HG03095 (cell line): ENCODE results near the gene H3-3A.

ENCODE experiments used
- ATAC-seq: cut with Tn5 transposase; IDR thresholded peaks from one replicate; pipeline ENCODE4 v1.9.1; 2021; ENCODE audit warnings: moderate library complexity; ENCODE audit not compliant: unreplicated experiment

Gene H3-3A

DNA sequence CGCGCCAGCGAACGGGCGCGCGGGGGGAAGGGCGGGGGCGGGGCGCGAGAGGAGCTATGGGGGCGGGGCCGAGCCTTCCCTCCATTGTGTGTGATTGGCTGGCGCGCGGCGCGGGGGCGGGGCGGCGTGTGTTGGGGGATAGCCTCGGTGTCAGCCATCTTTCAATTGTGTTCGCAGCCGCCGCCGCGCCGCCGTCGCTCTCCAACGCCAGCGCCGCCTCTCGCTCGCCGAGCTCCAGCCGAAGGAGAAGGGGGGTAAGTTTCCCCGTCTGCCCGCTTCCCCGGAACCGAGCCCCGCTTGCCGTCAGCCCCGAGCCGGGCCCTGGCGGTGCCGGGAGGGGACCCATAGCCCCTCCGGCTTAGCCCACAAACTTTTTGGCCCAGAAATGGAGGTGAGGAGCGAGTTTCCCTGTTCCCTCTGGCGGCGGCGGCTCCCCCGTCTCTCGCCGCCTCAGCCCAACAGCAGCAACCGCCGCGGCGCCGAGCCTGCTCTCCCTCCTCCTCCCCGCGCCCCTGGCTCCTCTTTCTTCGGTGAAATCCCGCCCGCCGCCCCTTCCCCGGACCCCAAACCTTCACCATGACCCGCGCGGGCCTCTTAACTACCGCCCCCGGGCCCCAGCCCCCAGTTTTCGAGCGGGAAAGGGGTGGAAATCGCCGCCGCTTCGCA, at the start of gene H3-3A:
Gene H3-3A (plus strand): TSS at position 159 of the 666 bp plus-strand sequence. CDS start 1,636 bp downstream, outside the sequence.
- peak; percentile 70 for ATAC-seq

DNA sequence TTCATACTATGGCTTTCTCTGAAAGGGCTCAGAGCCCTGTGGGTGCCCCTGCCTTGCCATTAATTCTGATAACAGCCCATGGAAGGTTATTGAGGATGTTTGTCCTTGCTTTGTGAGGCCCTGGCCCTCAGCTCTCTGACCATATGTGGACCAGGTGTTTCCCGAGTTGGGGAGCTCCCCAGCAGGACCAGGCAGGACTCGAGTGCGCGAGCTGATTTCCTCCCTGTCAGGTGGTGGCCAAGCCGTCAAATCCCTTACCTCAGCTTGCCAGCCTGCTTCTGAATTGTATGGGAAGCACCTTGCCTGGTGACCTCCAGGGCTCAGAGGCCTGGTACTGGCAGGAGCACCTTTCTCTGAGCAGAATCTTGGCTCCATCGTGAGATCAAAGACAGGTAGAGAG, 45.4 kb upstream of the H3-3A start:
- ATAC-seq, result no peak

DNA sequence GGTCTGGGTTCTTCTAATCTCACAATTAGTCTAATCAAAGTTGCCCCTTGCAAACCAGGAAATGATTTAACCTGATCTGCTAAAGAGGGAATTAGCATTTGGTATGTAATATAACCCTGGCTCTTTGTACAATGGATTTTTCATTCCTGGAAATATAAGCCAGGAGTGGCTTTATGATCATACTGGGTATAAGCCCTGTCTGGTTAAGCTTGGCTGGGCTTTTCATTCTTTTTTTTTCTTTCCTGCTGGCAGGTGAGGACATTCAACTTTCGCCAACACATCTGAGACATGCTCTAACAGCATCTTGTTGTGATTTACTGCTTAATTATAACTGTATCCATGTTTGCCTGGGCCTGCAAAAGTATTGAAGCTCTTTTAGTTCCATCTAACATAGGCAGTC, 42.9 kb upstream of the H3-3A start:
- no peak for ATAC-seq

DNA sequence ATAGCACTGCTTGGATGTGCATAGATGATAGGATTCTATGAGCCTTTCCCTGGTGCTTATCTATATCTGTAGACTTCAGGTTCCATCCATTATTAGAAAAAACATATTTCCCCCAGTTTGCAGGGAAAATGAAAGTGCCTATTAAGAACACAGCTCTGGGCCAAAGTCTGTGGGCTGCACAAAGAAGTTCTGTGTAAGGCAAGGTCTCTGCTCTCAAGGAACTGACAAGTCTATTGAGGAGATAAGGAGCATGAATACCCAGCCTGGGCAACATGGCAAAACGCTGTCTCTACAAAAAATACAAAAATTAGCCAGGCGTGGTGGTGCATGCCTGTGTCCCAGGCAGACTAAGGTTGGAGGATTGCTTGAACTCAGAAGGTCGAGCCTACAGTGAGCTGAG, 41.1 kb upstream of the H3-3A start:
- ATAC-seq, result no peak

DNA sequence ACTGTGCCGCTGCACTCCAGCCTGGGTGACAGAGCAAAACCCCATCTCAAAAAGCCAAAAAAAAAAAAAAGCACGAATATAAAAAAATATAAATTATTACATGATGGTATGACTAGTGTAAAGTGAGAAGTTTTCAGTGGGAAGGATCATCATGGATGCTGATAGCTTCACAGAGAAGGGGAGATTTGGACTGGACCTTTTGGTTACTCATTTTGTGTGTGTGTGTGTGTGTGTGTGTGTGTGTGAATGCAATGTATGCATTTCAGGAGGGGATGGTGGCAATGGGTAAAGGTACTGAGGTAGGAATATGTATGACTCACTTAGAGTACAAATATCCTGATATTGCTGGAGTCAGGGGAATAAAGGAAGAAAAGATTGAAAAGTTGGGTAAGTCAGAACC, 40.7 kb upstream of the H3-3A start:
- no peak for ATAC-seq

DNA sequence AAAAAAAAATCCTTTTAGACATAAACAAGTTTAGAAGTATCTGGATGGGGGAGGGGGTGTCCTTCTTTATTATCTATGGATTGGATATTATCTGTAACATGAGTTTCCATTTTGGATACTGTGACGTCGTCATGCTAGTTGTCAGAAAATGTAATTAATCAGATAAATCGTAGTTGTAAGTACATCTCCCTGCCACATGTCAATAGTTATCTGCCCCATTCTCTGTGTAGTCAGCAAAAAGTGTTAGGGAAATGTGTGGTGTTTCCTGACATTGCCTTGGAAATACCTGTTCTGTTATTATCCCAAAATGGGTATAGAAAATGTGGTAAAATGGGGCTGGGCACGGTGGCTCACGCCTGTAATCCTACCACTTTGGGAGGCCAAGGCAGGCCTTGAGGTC, 38.8 kb upstream of the H3-3A start:
- no peak for ATAC-seq

DNA sequence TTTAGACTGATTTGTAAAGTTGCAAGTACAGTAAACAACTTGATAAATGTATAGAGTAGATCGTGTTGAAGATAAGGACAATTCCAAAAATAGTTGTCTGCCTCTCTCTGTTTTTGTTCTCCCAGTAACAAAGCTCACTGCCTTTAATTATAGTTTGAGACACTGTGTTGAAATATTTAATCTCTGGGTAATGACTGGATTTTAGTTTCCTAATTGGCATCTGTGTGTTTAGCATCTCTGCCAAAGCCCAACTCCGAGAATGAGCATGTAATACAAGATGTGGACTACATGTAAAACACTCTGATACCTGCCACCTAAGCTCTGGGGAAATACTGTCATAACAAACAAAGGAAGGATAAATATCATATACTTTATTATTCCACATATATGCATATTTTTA, 35.7 kb upstream of the H3-3A start:
- ATAC-seq, result no peak

DNA sequence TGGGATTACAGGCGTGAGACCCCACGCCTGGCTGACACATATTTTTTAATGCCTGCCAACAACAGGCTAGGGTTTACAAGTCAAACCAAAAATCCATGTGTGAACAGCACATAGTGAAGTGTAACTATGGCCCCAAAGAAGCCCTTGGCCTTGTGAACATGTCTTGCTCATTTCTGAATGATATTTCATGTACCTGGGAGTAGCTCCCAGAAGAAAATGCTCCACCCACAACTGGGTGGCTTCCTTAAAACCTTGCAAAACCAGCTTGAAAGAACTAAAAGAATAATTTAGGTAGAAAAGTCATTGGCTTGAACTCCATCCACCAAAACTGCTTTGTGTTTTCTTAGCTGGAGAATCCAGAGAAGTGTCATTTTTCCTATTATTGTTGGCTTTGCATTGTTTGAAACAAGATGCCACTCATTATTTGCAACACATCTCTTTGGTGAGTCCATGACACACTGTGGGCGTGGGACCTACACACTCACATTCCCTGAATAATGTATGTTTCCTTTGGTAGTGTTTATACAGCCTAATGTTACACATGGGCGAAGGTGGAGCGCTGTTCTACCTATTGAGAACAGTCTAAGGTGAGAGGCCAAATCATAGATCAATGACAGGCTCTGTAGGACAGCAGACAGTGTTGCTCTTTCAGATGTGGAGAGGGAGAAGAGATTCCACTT, 34.8 kb upstream of the H3-3A start:
- ATAC-seq, result no peak

DNA sequence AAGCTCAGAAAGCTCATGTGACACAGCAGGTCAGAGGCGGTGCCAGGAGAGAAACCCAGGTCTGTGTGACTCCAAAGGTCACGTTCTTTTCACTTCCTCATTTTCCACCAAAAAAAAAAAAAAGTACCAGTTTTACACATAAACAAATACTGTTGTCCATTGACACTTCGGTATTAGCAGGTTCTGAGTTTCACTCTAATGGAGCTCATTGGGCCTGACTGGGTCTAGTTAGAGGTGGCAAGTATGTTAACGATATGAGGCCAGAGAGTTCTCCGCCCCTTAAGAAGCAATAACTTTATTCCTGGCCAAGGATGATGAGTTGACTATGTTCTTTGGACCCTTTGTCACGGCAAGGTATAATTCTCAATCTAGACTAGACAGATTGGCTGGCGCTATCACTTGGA, 33.4 kb upstream of the H3-3A start:
- peak; percentile 81 for ATAC-seq

DNA sequence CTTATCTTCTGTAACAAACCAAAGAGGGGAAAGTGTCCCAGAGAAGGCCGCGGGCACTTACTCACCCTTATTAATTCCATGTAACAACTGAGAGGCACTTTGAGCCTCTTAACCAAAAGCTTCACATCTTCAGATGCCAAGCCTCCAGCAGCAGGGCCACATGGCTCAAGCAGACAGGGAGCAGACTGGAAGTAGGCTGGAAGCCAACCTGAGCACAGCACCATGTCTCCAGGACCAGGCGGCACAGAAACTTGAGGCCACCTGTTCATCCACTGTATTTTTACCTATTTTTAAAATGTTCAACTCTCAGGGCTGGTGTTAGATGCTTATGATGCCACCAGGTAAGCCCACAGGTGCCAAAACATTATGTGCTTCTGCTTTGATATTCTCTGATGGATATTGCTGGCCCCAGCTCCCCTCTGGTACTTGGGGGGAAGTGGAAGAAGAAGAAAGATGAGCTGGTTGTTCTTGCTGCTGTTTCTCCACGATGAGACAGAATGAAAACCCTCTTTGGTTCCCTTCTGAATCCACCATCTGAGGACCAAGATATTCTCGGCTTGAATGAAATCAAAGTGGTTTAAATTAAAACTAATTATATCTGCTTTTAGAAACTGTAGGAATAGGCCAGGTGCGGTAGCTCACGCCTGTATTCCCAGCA, 32.8 kb upstream of the H3-3A start:
- ATAC-seq, result no peak

DNA sequence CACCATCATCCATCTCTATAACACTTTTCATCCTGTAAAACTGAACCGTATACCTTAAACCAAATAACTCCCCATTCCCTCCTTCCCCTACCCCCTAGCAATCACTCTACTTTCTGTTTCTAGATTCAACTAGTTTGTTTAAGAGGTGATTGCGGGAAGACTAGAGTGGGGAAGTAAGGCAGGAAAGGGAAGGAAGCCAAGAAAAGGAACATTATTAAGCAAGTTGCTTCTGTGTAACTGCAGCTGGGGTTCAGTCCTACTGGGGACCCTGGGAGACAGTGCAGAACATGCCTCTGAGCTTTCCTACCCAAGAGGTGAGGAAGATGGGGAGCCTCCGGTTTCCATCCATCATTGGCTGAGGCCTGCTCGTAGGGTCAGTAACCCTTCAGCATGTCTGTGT, 28.9 kb upstream of the H3-3A start:
- ATAC-seq, result no peak

DNA sequence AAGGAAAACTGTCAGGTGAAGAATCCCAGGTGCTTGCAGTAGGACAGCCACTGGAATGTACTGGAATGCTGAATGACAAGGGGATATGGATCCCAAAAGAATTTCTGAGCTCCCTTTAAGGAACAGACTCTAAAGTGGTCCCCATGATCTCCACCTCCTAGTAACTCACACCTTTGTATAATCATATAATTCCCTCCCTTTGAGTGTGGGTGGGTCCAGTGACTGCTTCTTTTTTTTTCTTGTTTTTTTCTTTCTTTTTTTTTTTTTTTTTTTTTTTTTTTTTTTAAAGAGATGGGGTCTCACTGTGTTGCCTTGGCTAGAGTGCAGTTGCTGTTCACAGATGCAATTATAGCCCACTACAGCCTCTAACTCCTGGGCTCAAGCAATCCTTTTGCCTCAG, 28.5 kb upstream of the H3-3A start:
- ATAC-seq, result no peak

DNA sequence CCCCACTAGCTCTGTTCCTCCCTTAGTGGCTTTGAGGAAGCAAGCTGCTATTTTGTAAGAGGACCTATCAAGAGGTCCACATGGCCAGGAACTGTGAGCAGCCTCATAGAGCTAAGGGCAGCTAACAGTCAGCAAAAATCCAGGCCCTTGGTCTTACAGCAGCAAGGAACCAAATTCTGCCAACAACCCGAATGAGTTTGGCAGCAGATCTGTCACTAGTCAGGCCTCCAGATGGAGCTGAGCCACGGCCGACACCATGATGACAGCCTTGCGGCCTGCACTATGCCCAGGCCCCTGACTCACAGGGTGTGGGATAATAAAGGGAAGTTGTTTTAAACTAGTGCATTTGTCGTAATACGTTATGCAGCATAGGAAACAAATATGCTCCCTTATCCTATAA, 28.0 kb upstream of the H3-3A start:
- no peak for ATAC-seq

DNA sequence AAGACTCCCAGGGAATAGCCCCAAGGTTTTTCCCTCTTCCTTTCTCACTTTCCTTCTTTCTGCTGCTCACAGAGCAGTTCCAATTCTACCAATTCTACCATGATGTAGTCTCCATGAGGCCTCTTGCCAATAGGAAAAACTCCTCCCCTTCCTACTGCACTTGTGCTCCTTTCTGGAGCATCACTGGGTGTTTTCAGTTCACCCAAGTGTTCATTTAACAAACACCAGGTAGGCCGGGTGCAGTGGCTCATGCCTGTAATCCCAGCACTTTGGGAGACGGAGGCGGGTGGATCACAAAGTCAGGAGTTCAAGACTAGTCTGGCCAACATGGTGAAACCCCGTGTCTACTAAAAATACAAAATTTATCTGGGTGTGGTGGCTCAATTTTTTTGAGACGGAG, 26.6 kb upstream of the H3-3A start:
- ATAC-seq, result no peak

DNA sequence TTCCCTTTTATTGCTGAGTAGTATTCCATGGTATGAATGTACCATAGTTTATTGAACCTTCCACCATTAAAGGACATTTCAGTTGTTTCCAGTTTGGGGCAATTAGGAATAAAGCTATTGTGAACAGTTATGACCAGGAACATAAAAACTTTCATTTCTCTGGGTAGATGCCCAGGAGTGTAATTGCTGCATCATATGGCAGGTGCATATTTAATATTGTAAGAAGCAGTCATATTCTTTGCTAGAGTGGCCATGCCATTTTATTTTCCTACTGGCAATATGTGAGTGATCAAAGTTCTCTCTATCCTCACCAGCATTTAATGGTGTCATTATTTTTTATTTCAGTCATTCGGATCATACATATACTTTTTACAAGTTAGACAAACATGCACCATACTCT, 23.9 kb upstream of the H3-3A start:
- no peak for ATAC-seq

DNA sequence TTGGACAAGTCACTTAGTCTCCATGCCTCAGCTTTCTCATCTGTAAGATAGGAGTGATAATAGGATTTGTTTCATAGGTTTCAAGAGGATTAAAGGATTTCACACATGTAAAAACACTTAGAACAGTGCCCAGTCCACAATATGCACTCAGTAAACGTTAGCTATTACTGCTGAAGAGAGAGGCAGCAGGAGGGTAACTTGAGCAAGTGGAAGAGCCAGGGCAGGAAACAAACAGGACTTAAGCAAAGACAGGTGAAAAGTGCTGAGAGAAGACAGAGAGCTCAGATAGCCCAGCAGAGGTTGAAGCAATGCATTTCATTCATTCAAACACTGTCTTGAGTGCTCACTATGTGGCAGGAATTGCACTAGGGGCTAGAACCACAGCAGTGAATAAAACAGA, 21.1 kb upstream of the H3-3A start:
- no peak for ATAC-seq

DNA sequence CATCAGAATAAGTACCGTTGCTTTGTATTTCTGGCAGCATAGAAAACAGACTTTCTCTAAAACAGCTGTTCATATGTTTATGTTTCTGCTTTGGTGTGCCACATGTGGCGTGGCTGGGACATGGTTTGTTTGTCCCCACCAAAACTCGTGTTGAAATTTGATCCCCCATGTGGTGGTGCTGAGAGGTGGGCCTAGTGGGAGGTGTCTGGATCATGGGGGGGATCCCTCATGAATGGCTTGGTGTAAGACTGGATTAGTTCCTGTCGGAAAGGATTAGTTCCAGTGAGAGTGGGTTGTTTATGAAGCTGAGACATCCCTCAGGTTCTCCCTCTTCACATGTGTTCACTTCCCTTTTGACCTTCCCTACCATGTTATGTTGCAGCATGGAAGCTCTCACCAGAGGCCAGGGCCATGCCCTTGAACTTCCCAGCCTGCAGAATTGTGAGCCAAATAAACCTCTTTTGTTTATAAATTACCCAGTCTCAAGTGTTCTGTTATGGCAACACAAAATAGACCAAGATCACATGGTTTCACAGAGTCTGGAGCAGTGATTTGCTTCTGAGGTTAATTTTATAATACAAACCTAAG, 17.9 kb upstream of the H3-3A start:
- no peak for ATAC-seq

DNA sequence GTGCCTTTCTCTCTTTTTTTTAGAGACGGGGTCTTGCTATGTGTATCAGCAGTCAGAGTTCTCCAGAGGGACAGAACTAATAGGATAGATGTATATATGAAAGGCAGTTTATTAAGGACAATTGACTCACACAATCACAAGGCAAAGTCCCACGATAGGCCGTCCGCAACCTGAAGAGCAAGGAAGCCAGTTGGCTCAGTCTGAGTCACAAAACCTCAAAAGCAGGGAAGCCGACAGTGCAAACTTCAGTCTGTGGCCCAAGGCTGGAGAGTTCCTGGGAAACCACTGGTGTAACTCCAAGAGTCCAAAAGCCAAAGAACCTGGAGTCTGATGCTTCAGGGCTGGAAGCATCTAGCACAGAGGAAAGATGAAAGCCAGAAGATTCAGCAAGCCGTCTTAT, 16.3 kb upstream of the H3-3A start:
- no peak for ATAC-seq

DNA sequence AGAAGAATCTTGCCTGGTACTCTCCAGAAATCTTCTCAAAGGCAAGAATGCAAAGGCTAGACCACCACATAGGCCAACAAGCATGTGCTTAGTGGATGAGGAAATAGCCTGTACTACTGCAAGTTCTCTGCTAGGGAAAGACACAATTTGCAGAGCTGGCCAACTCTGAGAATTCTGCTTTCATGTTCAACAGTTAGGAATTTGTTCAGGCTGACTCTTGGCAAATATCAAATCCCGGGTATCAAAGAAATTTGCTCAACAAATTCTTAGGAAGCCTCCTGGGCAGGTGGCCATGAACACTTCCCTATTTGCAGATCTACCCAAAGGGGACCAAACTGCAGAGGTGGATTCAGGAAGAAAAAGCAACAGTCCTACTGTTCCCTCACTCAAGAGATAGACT, 15.0 kb upstream of the H3-3A start:
- no peak for ATAC-seq

DNA sequence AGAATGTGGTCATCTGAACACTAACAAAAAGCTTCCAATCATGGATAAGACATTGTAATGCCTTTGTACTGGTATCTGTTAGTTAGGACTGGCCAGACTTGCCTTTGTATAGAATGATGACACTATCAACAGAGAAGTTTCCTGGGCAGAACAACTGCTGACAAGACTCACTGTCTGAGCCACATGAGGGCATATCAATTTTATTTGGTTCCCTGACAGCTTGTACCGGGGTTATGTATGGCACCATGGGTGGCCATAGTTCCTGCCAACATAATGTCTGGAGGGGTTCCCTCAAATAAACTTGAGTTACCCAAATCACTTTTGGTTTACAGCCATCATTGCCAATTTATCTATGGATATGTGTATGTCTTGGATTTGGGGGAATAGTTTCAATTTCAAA, 13.6 kb upstream of the H3-3A start:
- ATAC-seq, result no peak

DNA sequence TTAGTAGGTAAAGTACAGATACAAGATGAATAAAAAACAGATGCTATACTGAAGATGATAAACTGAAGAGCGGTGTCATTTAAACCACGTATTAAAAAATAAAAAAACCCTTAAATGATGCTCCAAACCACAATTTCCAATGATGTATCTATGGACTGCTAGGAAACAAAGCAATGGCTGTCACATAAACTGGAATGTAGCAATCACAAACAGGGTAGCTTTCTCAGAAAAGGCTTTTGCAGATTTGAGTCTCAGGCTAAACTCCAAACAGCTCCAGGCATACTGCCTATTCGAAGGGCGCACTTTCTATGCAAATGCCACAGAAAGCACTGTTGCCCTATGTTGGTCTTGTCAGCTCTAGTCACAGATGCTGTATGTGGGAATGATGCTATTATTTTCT, 12.4 kb upstream of the H3-3A start:
- no peak for ATAC-seq

DNA sequence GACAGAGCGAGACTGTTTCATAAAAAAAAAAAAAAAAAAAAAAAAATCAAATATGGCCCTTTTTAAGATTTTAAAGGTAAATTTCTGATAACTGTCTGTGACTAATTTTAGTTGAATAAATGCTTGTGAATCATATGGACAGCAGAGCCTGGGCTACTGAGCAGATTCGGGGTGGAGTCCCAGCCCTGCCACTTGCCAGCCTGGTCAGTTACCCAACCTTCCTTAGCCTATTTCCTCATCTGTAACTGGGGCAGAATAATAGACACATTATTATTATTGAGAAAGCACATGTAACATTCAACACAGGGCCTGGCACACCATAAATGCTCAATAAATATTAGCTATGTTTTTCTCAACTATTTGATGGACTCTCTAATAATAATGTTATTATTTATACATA, 11.2 kb upstream of the H3-3A start:
- ATAC-seq, result no peak
